Cortex of kidney (tissue), 1 donor: Measurements from ENCODE around the gene CBX1.
"Not testable (repeated sequence)": the region's sequence is repeated elsewhere in the genome, so short reads cannot be mapped to it uniquely, and the experiment has no call there.

Experiments
- DNase-seq: peaks from one replicate; lab custom pipeline; 2025; lab: John Stamatoyannopoulos, UW

The CBX1 gene

DNA sequence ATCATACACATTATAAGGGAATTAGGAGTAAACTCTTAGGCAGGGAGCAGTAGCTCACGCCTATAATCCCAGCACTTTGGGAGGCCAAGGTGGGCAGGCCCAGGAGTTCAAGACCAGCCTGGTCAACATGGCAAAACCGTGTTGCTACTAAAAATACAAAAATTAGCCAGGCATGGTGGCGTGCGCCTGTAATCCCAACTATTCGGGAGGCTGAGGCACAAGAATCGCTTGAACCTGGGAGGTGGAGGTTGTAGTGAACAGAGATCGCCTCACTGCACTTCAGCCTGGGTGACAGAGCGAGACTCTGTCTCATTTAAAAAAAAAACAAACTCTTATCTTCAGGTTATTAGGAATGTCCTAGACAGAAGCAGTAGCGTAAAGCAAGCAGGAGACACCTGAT lies 28.5 kb downstream of the CBX1 start:
- DNase-seq: not testable (repeated sequence)

DNA sequence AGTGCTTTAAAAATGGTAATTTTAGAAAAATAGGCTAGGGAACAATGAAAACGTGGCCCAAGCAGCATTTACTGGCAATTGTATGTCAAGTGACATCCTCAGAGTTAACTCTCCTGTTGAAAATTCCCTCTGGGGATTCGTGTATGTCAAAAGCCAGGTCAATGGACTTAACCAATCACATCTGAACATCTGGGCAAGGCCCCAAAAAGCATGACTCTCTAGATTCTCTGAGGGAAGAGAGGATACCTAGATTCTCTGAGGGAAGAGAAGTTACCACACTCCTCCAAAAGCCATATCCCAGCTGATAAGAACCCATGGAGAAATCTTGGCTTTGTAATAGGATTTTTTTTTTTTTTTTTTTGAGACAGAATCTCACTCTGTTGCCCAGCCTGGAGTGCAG lies 29.6 kb downstream of the CBX1 start:
- no peak for DNase-seq

DNA sequence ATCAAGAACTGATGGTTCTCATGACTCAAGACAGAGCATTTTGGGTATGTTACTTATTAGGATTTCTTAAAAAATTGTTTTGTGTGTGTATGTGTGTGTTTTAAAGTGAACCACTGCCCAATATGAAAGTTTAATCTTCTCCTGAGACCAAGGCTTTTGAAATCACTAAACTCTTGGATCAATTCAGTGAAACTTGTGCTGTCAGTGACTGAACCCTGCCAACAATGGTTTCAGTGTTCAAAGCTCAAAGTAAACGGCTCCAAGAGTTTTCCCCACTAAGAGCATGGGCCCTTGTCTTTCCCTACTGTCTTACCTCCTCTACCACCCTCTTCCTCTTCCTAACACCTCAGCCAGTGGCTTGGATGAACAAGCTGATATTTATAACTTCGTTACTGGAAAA lies 31.1 kb downstream of the CBX1 start:
- no peak for DNase-seq

DNA sequence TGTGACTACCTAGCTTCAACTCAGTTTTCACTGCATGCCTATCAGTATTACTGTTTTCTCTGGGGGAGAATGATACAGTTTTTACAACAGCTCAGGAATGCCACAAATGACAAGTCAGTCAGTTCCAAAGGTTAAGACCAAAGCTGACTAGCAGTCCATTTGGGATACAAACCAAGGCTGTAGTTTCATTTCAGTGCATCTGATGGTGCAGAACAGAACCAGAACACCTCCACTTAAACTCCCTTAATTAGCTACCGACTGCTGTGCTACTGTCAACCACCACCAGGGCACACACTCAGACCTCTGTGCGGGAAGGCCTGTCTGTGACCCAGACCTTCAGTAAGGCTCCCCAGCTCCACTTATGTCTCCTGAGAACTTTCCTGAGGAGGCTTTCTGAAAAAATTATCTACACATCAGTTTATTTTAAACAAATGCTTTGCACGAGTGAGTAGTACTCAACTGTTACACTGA lies 32.8 kb downstream of the CBX1 start:
- DNase-seq: no peak

DNA sequence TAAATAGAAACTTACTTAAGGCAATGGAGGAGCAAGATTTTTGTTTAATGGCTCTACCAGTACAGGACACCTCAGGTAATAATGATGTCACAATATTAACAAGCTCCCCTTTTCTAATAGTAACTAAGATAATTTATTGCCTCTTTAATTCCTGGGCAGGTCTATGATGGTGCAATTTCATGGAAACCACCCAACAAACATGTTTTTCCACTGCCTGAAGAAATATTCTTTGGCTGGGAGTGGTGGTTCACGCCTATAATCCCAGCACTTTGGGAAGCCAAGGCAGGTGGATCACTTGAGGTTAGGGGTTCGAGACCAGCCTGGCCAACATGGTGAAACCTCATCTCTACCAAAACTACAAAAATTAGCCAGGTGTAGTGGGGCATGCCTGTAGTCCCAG lies 33.5 kb downstream of the CBX1 start:
- DNase-seq: not testable (repeated sequence)

DNA sequence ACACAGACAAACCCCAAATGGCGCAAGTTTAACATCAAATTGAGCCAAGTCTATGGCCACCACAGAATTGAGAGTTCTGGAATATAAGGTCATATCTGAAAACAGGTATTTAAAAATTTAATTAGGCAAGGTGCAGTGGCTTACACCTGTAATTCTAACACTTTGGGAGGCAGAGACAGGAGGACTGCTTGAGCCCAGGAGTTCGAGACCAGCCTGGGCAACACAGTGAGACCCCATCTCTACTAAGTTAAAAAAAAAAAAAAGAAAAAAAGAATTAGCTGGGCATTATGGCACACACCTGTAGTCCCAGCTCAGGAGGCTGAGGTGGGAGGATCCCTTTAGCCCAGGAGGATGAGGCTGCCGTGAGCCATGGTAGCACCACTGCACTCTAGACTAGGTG lies 34.0 kb downstream of the CBX1 start:
- DNase-seq: no peak

DNA sequence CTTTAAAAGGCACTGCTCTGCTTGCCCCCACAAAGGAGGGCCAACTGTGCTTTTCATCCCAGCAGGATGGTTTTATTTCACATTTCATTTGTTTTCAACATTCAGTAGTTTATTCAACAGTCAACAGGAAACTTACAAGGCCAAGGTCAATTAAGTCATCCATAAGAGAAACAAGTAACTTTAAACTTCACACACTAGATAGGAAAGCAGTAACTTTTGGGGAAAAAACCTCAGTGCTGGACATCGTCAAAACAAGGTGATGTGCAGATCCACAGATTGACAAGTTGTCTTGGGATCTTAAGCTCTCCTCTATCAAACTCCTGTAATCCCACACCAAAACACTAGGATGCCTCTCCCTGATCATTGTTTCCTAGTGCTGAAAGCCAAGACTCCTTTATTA lies 34.6 kb downstream of the CBX1 start:
- no peak for DNase-seq

DNA sequence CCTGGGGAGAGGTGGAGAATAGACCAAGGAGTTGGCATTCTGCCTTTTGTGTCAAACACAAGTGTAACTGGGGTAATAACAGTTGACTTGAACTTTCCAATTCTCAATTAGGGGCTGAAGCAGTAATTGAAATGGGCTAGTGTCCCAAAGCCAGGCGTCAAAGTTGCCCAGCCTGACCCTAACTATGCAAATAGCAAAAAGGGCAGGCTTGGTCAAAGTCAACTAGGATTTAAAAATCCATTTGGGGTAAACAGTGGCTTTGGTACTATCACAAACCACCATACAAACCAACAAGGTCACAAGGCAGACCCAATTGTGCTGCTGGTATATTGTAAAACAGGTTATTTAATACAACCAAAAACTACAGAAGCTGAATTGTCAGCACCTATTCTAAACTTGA lies 35.1 kb downstream of the CBX1 start:
- DNase-seq: no peak

DNA sequence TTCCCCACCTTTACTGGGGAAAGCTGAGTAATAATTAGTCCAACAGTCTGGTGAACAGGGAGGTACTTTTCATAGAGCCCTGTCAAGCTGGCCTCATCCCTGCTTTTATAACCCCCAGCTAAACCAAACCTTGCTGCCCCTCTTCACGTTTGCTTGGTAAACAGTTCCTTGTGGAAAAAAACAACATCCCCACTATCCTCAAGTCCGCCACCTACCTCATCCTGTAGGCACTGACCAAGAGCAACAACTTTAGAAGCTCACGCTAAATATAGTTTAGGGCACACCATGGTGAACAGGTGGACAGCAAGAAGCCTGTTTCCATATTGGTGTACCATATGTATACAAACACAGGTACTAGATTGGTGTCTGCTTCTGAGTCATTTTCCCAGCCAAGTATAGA lies 36.6 kb downstream of the CBX1 start:
- no peak for DNase-seq

DNA sequence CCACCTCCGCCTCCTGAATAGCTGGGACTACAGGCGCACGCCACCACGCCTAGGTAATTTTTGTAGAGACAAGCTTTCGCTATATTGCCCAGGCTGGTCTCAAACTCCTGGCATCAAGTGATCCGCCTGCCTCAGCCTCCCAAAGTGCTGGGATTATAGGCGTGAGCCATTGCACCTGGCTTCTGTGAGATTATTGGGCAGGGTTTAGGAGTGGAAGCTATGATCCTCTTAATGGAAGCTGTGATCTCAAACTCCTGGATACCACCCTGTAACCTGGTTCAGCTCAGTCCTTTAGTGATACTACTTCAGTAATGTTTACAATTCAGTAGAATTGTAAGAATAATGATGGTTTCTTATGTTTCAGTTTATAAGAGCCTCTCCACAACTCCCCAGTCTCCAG lies 39.0 kb downstream of the CBX1 start:
- no peak for DNase-seq

DNA sequence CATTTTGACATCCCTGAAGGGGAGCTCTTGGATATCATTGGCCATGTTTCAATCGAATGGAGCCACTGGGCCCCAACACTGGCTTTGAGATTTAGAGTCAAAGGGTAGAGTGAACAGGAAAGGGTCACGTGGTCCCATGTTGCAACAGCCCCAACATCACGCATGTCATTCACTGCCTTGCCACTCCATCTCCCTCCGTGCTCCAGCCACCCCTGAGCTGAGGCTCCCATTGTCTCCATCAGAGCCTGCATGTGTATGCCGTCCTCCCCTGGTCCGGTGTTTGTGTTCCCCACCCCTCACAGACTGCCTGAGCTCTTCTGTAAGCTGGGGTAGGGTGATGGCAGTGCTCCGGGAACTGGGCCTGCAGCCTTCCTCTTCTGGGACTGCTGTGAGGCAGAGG lies 41.0 kb downstream of the CBX1 start:
- DNase-seq: no peak

DNA sequence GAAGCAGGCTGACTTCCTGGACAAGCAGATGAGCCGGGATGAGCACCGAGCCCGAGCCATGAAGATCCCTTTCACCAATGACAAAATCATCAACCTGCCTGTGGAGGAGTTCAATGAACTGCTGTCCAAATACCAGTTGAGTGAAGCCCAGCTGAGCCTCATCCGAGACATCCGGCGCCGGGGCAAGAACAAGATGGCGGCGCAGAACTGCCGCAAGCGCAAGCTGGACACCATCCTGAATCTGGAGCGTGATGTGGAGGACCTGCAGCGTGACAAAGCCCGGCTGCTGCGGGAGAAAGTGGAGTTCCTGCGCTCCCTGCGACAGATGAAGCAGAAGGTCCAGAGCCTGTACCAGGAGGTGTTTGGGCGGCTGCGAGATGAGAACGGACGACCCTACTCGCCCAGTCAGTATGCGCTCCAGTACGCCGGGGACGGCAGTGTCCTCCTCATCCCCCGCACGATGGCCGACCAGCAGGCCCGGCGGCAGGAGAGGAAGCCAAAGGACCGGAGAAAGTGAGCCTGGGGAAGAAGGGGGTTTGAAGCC lies 42.1 kb downstream of the CBX1 start:
- DNase-seq: no peak

DNA sequence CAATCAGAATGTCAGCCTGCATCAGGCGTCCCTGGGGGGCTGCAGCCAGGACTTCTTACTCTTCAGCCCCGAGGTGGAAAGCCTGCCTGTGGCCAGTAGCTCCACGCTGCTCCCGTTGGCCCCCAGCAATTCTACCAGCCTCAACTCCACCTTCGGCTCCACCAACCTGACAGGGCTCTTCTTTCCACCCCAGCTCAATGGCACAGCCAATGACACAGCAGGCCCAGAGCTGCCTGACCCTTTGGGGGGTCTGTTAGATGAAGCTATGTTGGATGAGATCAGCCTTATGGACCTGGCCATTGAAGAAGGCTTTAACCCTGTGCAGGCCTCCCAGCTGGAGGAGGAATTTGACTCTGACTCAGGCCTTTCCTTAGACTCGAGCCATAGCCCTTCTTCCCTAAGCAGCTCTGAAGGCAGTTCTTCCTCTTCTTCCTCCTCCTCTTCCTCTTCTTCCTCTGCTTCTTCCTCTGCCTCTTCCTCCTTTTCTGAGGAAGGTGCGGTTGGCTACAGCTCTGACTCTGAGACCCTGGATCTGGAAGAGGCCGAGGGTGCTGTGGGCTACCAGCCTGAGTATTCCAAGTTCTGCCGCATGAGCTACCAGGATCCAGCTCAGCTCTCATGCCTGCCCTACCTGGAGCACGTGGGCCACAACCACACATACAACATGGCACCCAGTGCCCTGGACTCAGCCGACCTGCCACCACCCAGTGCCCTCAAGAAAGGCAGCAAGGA lies 42.7 kb downstream of the CBX1 start:
- DNase-seq: no peak

DNA sequence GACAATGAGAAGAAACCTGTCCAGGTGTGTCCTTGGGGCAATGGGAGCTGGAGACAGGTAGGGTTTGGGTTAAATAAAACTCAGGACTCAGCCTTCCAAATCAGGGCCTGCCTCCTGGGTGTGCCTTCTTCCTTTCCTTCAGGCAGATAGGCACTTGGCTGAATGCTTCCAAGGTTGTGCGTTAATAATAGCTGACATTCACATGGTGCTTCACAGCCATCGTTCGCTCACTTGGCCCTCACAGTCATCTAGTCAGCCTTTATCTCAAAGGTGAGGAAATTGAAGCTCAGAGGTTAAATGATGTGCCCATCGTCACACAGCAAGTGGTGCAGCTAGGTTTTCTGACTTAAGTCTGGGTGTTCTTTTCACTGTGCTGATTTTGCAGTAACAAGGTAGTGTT lies 43.7 kb downstream of the CBX1 start:
- no peak for DNase-seq

DNA sequence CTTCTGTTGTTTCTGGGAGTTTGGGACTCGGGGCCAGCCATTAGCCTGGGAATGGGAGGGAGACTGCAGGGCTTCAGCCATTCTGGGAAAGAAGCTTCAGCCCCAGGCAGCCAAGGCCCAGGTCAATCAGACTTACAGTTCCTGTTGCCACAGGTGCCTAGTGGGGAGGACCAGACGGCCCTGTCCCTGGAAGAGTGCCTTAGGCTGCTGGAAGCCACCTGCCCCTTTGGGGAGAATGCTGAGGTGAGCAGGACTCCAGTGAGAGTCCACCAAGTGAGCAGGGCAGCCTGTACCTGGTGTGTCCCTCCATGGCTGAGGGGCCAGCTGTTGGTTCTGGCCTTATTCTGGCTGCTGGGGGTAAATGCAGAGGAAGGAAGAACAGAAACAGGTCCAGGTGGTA lies 44.4 kb downstream of the CBX1 start:
- no peak for DNase-seq

DNA sequence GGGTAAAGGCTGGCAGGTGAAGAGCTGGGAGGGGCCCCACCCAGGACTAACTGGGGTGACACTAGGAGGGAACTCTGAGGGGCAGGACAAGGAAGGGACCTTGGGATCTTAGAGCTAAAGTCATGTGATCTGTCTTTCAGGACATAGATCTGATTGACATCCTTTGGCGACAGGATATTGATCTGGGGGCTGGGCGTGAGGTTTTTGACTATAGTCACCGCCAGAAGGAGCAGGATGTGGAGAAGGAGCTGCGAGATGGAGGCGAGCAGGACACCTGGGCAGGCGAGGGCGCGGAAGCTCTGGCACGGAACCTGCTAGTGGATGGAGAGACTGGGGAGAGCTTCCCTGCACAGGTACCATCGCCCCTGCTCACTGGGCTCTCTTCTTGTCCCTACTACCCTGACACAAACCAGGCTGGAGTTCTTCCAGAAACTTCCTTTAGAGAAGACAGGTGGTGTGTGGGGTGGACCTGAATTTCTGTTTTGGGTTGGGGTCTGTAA lies 45.0 kb downstream of the CBX1 start:
- no peak for DNase-seq

DNA sequence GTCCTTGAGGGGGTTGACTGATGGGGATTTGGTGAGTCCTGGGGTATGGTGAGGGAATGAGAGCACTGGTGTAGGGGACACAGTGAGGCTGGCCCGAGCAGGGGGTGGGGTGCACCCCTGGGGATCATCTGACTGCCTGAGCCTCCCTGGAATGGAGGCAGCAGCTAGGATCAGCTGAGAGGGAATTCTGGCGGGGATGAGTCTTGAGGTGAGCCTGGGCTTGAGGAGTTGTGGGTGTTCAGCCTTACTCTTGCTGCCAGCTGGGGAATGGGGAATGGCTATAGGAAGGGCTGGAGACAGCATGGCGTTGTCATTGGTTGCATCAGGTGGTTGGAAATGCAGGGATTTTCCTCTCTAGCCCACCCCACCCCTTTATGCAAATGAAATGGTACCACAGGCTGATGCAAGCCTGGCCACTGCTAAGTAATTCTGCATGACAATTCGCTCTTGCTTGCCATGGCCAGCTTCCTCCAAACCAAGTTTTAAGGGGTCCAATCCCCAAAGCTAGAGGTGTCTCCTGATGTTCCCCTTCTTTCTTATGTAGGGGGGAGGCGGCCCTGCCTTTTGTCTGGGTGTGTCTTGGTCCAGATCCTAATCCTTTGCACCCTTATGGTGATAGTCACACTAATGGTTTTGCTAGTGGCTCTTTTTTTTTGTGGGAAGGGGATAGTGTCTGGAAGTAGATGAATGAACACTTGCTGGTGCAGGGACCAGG lies 45.6 kb downstream of the CBX1 start:
- DNase-seq: no peak

DNA sequence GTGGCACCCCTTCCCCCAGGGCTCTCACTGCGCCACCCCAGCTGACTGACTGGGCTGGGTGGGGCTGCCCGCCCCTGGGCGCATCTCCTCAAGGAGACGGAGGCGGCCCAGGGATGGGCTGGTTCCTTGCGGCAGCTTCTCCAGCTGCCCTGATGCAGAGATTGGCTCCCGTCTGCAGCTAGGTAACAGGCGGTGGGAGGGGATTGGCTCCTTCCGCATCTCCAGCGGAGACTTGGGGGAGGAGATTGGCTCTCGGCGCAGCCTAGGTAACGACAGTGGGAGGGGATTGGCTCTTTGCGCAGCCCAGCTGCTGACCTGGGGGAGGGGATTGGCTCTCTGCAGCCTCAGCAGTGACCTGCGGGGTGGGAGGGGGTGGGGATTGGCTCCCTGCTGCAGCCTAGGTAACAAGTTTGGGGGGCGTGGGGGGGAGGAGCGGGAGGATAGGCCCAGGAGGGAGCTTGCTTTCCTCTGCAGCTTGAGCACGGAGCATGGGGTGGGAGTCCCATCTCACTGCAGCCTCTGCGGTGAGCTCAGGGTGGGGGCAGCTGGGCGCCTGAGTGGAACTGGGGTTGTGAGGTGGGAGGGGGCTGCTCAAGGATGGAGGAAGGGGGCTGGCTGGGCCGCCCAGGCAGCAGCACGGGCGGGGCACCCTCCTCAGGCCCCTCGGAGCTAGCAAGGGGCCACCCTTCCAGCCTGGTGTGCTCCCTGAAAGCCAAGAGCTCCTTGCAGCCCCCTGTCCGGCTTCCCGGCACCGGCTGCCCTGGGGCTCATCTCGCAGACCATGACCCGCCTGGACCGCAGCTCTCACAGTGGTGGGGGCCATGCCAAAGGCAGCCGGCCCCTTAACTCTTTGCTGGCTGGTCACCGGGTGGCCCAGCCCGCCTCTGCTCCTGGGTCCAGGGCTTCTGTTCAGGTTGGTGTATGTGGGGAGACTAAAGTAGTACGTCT lies 46.8 kb downstream of the CBX1 start:
- DNase-seq: no peak

DNA sequence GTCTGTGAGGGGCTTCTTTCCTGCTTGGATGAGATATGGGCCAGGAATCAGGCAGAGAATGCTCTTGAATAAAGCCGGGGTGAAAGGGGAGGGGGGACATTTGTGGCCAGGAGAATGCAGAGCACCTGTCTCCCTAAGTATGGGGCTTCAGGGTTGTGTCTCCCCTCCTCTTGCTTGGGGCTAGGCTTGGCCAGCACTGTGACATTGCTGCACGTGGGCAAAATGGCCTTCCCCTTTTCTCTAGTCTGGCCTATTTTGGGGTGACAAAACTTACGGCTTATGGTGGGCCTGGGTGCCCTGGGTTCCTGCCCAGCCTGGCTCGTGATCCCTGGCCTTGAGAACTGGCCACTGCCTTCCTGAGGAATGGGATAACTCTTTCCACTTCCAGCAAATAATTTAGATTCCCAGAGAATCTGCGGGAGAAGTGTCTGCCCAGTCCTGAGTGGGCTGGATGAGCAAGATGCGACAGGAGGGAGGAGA lies 47.5 kb downstream of the CBX1 start:
- DNase-seq: no peak

DNA sequence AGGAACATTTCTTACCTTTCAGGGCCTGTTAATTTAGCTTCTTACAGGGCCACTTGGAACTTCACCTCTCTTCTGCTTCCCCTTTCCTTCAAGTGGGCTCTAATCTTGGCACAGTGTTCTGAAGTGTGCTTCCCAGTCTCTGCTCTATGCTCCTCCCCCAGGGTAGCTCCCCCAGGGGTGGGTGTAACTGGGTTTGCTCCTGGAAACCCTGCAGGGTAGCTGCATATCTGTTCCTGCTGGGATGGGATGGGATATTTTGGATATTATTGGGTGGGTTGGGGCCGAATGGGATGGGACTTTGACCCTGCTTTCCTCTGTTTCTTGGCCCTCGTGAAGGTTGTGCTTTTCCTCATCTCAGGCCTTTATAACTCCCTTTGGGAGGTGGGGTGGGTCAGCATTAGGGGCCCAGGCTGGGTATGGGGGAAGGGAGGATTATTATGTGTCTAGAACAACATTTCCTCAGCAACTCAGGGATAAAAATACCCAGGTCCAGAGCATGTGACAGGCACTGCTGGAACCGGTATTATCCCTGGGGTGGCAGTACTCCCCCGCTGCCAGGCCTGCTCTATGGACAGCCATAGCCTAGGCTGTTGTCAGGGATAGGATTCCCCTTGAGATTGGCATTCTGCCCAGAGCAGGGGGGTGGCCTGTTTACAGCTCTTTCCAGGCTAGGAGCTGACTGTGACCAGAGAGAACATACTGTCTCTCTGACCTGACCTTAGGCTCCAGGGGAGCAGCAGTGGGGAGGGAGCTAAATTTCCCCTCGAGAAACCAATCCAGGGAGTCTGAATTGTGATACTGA lies 48.1 kb downstream of the CBX1 start:
- no peak for DNase-seq
